Heart left ventricle (tissue), 13 donors: ENCODE data around the gene STK38.

Source experiments
- CTCF ChIP-seq, 12 donors: fragments of 200-600 bp; sonication (generic) in 4 of 12; IDR thresholded peaks; one replicate each; pipeline versions ENCODE4 v1.5.0 to v1.8.0; 2018 to 2022; ENCODE audit warnings: antibody characterized with exemption in 12 of 12, mild to moderate bottlenecking in 5 of 12
- POLR2A ChIP-seq, 2 donors: fragments of 450-650 bp; IDR thresholded peaks; one replicate each; pipeline ENCODE4 v1.6.1; 2017; ENCODE audit warnings: antibody characterized with exemption in 2 of 2, mild to moderate bottlenecking in 2 of 2, moderate library complexity in 2 of 2
- donor health status: ischemic (EF 13 %, LVEDD 7.1; RV severe dilation, severe dysfunction).
- donor health status: DM: no; HTN: yes; CAD: no.
- donor health status: DM: no; HTN: no; CAD: no.
- donor health status: ischemic (EF 25% LVEDD 6.9; RV normal size, moderate dysfunction).
- donor health status: ischemic (EF 25% LVEDD 5.7; RV mildly dilated, moderate dysfunction).
- donor health status: ischemic (EF 35%, LVEDD 5.7; RV mildly dilated, moderate dysfunction).
- donor health status: nonischemic (EF 11% LVEDD 7.7; RV severe dilation, severe dysfunction).
- donor health status: DM: yes; HTN: yes; CAD: no.
- donor health status: PGD.
- donor health status: ischemic (EF 29% LVEDD 5.4; RV normal size, mild dysfunction).
- donor health status: nonischemic (EF 23%, LVEDD 6.1; RV moderate dilation, normal function).

GRCh38 chr6:36504982-36505381, 42.3 kb downstream of the STK38 start:
- no peak for TF ChIP-seq CTCF (IDR thresholded peaks at IDR 0.05)
- no peak for TF ChIP-seq POLR2A (IDR thresholded peaks at IDR 0.05)
